GM12873 (cell line): ENCODE results near the gene ULBP2.

Source experiments
- TF ChIP-seq, protein P1 (sequence below): IDR thresholded peaks from 2 replicates; pipeline ENCODE4 v1.5.1; 2012; ENCODE audit warnings: low read depth, mild to moderate bottlenecking, moderate library complexity, low read length, control low read depth; ENCODE audit not compliant: insufficient read depth; ENCODE audit errors: missing control alignments

The ULBP2 gene

DNA sequence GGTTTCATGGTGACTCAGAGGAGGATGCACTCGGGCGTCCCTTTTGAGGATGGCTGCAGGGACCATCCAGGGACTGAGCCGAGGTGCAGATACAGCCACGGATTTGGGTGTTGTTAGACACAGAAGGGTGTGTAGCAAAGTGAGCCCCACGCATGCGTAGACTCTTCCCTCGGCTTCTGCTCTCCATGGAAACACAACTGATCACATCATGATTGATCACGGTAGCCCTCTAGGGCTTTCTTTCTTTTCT, 21.3 kb downstream of the ULBP2 start:
- TF ChIP-seq, protein P1, sequence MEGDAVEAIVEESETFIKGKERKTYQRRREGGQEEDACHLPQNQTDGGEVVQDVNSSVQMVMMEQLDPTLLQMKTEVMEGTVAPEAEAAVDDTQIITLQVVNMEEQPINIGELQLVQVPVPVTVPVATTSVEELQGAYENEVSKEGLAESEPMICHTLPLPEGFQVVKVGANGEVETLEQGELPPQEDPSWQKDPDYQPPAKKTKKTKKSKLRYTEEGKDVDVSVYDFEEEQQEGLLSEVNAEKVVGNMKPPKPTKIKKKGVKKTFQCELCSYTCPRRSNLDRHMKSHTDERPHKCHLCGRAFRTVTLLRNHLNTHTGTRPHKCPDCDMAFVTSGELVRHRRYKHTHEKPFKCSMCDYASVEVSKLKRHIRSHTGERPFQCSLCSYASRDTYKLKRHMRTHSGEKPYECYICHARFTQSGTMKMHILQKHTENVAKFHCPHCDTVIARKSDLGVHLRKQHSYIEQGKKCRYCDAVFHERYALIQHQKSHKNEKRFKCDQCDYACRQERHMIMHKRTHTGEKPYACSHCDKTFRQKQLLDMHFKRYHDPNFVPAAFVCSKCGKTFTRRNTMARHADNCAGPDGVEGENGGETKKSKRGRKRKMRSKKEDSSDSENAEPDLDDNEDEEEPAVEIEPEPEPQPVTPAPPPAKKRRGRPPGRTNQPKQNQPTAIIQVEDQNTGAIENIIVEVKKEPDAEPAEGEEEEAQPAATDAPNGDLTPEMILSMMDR, result no peak

DNA sequence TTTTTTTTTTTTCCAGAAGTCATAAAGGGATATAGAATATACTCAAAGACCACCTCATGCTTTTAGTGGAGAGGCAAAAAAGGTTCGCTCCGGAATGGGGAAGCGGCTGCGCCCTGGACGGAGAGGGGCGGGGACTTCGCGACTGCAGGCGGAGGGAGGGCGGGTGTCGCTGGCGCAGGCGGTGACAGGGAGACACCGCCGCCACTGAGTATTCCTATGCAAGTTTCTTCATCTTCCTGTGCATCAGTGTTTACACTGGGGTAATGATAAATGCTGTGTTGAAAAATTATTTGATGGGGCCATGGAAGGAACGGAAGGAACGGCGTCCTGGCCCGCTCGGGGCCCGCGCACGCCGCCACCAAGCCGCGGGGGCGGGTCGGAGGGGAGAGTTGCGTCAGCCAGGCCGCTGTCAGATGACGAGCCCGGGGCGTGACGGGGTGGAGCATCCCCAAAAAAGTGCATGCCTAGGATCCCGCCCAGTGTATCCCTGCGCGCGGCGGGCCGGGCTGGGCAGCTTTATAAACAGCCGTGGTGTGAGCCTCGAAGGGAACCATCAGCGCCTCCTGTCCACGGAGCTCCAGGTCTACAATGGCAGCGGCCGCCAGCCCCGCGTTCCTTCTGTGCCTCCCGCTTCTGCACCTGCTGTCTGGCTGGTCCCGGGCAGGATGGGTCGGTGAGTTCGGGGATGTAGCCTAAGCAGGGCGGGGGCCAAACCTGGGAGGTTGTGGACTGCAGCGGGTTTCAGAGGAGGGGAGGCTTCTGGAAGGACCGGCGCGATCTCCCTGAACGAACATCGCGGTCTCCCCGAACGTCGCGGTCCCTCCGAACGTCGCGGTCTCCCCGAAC, 21.9 kb downstream of the ULBP2 start, which contains the start of gene ULBP1:
Gene ULBP1 (plus strand): TSS at position 482 of the 846 bp plus-strand sequence. CDS start 107 bp downstream, at position 589.
- TF ChIP-seq, protein P1, result no peak

DNA sequence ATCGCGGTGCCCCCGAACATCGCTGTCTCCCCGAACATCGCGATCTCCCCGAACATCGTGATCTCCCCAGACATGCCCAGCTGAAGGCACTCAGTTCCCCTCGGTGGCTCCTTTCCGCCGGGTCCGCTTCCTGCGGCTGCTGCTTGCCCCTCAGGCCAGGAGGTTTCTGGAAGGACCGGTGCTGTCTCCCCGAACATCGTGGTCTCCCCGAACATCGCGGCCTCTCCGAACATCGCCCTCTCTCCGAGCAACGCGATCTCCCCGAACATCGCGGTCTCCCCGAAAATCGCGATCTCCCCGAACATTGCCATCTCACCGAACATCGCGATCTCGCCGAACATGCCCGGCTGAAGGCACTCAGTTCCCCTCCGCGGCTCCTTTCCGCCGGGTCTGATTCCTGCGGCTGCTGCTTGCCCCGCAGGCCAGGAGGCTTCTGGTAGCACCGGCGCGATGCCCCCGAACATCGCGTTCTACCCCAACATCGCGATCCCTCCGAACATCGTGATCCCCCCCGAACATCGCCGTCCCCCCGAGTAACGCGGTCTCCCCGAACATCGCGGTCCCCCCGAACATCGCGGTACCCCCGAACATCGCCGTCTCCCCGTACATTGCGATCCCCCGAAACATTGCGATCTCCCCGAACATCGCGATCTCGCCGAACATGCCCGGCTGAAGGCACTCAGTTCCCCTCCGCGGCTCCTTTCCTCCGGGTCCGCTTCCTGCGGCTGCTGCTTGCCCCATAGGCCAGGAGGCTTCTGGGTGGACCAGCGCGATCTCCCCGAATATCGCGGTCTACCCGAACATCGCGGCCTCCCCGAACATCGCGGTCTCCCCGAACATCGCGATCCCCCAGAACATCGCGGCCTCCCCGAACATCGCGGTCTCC, 22.7 kb downstream of the ULBP2 start:
- TF ChIP-seq, protein P1, result no peak

DNA sequence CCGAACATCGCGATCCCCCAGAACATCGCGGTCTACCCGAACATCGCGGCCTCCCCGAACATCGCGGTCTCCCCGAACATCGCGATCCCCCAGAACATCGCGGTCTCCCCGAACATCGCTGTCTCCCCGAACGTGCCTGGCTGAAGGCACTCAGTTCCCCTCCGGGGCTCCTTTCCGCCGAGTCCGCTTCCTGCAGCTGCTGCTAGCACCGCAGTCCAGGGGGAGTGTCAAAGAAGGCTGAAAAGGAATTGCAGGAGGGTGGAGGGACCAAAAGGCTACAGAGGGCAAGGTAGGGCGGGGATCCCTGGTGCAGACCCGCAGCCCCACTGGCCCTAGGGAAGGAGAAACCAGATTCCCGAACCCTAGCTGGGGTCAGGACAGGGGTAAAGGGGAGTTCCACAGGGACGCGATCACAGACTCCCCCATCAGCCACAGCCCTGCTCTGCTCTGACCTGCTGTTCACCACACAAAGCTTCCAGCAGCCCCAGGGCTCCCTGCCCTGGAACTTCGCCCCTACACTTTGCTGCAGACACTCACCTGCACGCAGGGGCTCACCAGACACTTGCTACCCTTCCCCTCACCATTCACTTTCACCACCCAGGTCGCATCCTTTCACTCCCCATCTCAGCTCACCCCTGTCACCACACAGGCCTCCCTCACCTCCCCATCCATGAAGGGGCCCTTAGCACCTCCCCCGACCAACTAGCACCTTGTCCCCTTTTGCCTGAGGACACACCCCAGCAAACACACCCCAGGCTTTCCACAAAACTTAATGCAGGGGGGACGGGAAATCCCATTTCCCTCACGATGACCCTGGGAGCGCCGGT, 23.6 kb downstream of the ULBP2 start:
- TF ChIP-seq, protein P1, result no peak

DNA sequence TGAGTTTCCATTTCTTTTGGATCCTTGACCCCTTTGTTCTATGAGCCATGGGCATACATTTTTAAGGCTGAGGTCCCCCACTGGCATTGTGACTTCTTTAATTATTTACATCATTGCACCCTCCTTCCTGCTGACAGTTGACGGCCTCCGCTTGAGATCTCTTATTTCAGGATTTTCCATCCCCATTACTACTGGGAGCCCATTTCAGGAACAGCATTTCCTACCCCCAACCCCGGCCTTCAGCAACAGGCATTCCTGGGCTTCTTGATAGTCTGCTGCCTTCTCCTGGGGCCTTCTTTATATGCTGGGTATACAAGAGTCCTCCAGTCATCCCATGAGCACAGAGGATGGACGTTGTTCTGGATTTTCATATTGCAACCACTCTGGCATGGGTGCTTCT, 25.8 kb downstream of the ULBP2 start:
- TF ChIP-seq, protein P1, result no peak

DNA sequence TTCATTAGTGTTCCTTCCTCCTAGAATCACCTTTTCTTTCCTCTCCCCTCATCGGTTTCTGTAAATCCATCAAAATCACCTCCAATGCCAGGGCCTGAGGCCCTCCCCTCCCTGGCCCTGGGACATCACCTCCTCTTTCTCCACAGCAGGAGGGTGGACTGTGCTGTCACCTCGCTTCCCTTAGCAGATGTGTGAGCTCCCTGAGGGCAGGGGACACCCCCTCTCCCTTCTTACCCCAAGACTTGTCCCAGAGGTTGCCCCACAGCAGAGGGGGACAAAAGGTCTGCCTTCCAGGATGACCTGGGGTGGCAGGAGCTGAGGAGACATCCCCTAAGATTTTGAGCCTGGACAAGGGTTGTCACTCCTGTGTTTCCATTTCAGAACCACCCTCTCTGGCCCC, 27.8 kb downstream of the ULBP2 start:
- TF ChIP-seq, protein P1, result no peak
